C4-2B (cell line): Measurements from ENCODE around the gene PIK3R6.

Experiments
- H3K27ac ChIP-seq: fragments of 450-650 bp; 2 replicates; pipeline ENCODE4 v1.5.1; 2017
- CTCF ChIP-seq: fragments of 450-650 bp; conservative IDR thresholded peaks from 2 replicates; pipeline ENCODE4 v1.5.1; 2017; ENCODE audit warnings: mild to moderate bottlenecking
- ZFX ChIP-seq: fragments of 450-650 bp; IDR thresholded peaks from 2 replicates; pipeline ENCODE4 v1.6.1; 2017

PIK3R6 gene

GRCh38 chr17:8867361-8867981 lies at the start of gene PIK3R6:
Gene PIK3R6 (minus strand): TSS chr17:8867674. CDS start chr17:8849794, 17,880 bp downstream.
- TF ChIP-seq ZFX, result no peak
- H3K27ac ChIP-seq, result no peak within 1 kb of the TSS

GRCh38 chr17:8916466-8916865 lies 49.0 kb upstream of the PIK3R6 start:
- TF ChIP-seq ZFX, result no peak
- TF ChIP-seq CTCF, result no peak
- H3K27ac ChIP-seq, result no peak overlapping the region

- TF ChIP-seq CTCF, result no peak
- TF ChIP-seq ZFX, result no peak
- no peak overlapping the region for H3K27ac ChIP-seq
Observed at GRCh38 chr17:8914554-8914953, 47.1 kb upstream of the PIK3R6 start.

- TF ChIP-seq CTCF, result no peak
- no peak for TF ChIP-seq ZFX
- H3K27ac ChIP-seq, result no peak overlapping the region
Observed at GRCh38 chr17:8913879-8914278, 46.4 kb upstream of the PIK3R6 start.

GRCh38 chr17:8913091-8913490 lies 45.6 kb upstream of the PIK3R6 start:
- H3K27ac ChIP-seq, result no peak overlapping the region
- TF ChIP-seq CTCF, result no peak
- TF ChIP-seq ZFX, result no peak

- H3K27ac ChIP-seq, result no peak overlapping the region
- no peak for TF ChIP-seq ZFX
- TF ChIP-seq CTCF, result no peak
Observed at GRCh38 chr17:8912084-8912981, 44.9 kb upstream of the PIK3R6 start.

- H3K27ac ChIP-seq, result no peak overlapping the region
- TF ChIP-seq ZFX (no peak), CTCF (no peak)
Observed at GRCh38 chr17:8910969-8911604, 43.6 kb upstream of the PIK3R6 start.
